Motor neuron (in vitro differentiated cells): ENCODE results near the gene ILKAP. TPM values are rescaled to one million over a fixed set of nuclear protein-coding genes. Genes with fewer than 3 reads are reported as not detected.
A peak's percentile ranks its signal among the peaks of the same experiment; 100 is the strongest.

Source experiments
- ATAC-seq, 8 experiments: fragments of 200-7000 bp; cut with Tn5 transposase; replicated peaks in 6 of 8; 2 replicates each; pipeline ENCODE4 v1.8.0; 2021; ENCODE audit warnings: mild to moderate bottlenecking in 8 of 8, moderate library complexity in 8 of 8
- H3K27ac ChIP-seq, 2 donors: fragments of 250-450 bp; sonication (Bioruptor Pico); 2 replicates each; pipeline ENCODE4 v1.9.0; 2021; ENCODE audit warnings: antibody characterized with exemption in 2 of 2, mild to moderate bottlenecking in 2 of 2, moderate library complexity in 1 of 2
- H3K4me1 ChIP-seq, 2 donors: fragments of 250-450 bp; sonication (Bioruptor Pico); replicated peaks in 1 of 2; 2 replicates each; pipeline ENCODE4 v1.6.1; 2021; ENCODE audit warnings: antibody characterized with exemption in 2 of 2, mild to moderate bottlenecking in 2 of 2, moderate library complexity in 1 of 2
- H3K4me3 ChIP-seq, 5 donors: fragments of 250-450 bp; sonication (Bioruptor Pico); 2 replicates each; pipeline ENCODE4 v1.9.0; 2021; ENCODE audit warnings: antibody characterized with exemption in 5 of 5, mild to moderate bottlenecking in 5 of 5, moderate library complexity in 4 of 5
- WGBS, 10 experiments: fragments of 450-650 bp; shearing (Covaris generic); methylation state at CpG; one replicate each; pipeline ENCODE4 v1.0.0; 2022; 5-methylcytosine and 5-hydroxymethylcytosine counted together
- in situ Hi-C, 9 experiments: fragments of 400-800 bp; cut with MboI; loops; one replicate each; pipeline ENCODE4 v1.15.0; 2021; ENCODE audit warnings: low sequenced_read_pairs in 9 of 9, low pct_unique_long_range_greater_than_20kb in 2 of 9; ENCODE audit not compliant: unreplicated experiment in 9 of 9
- total RNA-seq, 8 experiments: library from RNA; unstranded; fragments of 300-600 nt; gene quantifications; 2 replicates each; pipeline versions ENCODE4 v1.2.3 to v1.2.4, GENCODE V29; 2022

Gene ILKAP
- total RNA-seq, 8 experiments from 2014 or later, result 18.7 to 41.7 (median 23.5) TPM

DNA sequence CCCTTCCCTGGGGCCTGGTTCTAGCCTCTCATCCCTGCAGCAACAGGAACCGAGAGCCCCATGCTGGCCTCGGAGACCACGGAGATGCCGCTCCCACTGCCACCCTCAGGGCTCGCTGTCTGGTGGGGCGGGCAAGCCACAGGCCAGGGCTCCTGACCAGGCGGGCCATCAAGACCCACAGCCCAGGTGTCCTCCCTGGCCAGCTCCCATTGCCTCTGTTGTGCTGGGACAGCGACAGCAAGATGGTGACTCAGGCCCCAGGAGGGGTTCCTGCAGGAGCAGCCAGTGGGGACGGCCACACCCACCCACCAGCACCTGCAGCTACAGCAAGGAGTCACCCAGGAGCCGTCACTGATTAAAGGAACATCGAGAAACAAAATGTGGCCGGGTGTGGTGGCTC is 57.6 kb downstream of the ILKAP start:
- WGBS, 10 experiments, result 63 to 100% (median 80%) methylated on average over 1 to 8 of the region's 12 CpGs; no CpG with 5 or more reads in 4 of the 10 experiments
- no peak for ATAC-seq
- Histone ChIP-seq H3K4me3 (no peak overlapping the region), H3K4me1 (peaks cover 0 to 11% of the 10 kb centered on the region in 2 donors), H3K27ac (no peak overlapping the region)
- in situ Hi-C loops, result no loop called here

GRCh38 chr2:238145046-238145445 is 58.4 kb downstream of the ILKAP start:
- ATAC-seq, result no peak
- WGBS, 10 experiments, result 56 to 94% (median 73%) methylated on average over 1 to 3 of the region's 12 CpGs; no CpG with 5 or more reads in 6 of the 10 experiments
- Histone ChIP-seq H3K27ac (no peak overlapping the region), H3K4me1 (peaks cover 0 to 11% of the 10 kb centered on the region in 2 donors), H3K4me3 (no peak overlapping the region)
- in situ Hi-C loops, result no loop called here

DNA sequence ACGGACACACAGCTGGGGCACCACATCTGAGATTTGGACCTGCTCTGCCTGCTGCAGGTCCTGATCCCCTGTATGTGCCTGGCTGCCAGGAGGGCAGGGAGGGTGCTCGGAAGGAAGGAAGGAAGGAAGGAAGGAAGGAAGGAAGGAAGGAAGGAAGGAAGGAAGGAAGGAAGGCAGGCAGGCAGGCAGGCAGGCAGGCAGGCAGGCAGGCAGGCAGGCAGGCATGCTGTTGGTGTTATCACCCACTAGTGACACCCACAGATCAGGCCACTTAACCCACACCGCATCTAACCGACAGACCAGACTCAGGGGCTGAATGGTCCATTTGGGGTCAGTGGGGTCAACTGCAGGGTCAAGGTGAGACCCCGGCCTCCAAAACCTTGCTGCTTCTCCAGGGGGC is 59.2 kb downstream of the ILKAP start:
- no peak overlapping the region for H3K27ac ChIP-seq
- H3K4me3 ChIP-seq, result no peak overlapping the region
- in situ Hi-C loops, result no loop called here
- ATAC-seq, result no peak
- no CpG with 5 or more reads among the region's 5 CpGs for WGBS, 10 experiments
- peaks cover under 1 to 13% of the 10 kb centered on the region in 2 donors for H3K4me1 ChIP-seq

DNA sequence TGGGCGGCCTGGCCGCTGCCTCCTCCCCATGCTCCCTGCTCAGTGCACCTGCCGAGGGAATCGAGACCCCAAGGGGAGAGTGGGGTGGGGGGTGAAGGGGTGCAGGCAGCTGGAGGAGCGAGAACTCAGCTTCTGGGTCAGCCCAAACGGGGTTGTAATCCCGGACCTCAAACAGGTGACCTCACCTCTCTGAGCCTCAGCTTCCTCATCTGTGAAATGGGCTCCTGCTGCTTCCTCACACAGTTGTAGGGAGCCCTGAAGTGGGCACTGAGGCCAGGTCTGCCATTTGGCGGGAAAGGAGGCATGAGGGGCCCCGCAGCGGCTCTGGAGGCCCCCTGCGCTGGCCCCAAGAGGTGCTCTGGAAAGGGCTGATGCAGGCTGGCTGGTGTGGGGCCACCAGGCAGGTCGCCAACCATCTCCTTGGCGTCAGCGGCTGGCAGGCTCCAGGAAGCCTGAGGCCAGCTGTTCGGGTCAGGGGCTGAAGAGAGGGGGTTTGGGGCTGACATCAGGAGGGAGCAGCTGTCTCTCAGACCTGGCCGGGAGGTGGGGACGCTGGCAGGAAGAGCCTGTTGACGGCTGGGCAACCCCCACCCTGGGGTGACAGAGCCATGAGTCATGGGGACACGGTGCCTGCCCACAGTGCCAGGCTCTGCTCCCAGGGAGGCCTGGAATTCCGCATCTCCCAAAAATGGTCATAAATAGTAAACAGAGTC is 60.1 kb downstream of the ILKAP start:
- 8 to 100% (median 60%) methylated on average over 1 to 3 of the region's 20 CpGs; no CpG with 5 or more reads in 4 of the 10 experiments for WGBS, 10 experiments
- Histone ChIP-seq H3K27ac (no peak overlapping the region), H3K4me1 (peaks cover 9 to 22% of the 10 kb centered on the region in 2 donors), H3K4me3 (no peak overlapping the region)
- in situ Hi-C loops, result no loop called here
- no peak for ATAC-seq

DNA sequence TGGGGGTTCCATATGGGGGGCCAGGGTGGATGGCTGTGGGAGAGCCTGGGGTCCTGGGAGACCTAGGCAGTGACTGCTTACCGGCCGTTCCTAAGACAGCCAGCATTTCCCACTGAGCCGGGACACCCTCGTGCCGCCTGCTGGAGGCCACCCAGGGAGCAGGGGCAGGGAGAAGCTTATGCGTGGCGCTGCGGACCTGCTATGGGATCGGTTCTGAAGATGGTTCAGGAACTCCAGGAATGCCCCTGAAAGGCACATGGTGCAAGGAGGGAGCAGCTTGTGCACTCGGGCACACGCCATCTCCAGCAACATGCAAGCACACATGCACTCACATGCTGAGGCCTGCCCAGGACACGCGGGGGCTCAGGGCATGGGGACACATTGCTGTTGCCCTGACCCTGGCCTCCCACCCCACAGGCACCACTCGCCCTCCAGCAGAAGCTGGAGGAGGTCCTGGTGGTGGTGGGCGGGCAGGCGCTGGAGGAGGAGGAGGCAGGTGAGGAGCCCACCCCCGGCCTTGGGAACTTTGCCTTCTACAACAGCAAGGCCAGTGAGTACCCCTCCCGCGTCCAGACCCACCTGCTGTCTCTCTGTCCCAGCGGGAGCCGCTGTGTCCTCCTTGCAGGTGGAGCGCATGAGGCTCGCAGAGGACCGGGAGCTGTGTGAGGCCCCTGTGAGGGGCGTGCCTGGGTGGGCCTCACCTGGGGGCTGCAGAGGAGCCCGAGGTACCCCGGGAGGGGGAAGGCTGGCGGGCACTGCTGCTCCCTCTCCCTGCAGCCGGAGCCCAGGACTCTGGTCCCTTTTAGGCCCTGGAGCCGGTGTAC is 60.9 kb downstream of the ILKAP start:
- H3K4me1 ChIP-seq, result peaks cover 12 to 20% of the 10 kb centered on the region in 2 donors
- WGBS, 10 experiments, result 50 to 80% methylated on average over 2 of the region's 30 CpGs; no CpG with 5 or more reads in 8 of the 10 experiments
- in situ Hi-C loops, result no loop called here
- H3K4me3 ChIP-seq, result no peak overlapping the region
- no peak for ATAC-seq
- H3K27ac ChIP-seq, result no peak overlapping the region

DNA sequence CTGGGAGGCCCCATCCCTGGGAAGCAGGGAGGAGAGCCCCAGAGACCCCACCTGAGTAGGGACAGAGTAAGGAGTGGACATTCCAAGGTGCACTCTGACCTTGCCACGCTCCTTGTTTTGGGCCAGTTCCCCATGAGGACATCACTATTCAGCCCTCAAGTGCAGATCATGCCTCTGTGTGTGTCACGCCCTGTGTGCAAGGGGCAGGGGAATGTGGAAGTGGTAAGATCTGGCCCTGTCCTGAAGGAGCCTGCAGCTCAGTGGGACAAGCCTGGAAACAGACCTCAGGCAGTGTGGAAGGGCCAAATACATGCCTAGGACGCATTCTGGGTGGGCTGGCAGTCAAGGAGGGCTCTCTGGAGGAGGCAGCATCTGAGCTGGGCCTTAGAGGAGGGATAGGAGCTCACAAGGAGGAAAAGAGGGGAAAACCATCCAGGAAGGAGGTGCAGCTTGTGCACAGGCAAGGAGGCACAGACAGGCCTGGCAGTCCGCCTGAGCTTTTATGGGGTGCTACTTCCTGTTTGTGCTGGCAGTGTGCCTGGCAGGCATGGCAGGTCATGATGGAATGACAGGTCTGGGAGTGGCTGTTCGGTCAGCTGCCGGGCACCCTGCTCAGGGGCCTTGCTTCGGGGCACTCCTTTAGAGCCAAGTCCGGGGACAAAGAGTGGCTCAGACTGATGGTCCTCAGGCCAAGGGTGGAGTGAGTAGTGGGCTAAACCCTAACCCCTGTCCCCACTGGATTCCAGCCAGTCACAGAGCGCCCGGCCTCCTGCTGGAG is 61.8 kb downstream of the ILKAP start:
- Histone ChIP-seq H3K4me1 (peaks cover 12 to 16% of the 10 kb centered on the region in 2 donors), H3K4me3 (no peak overlapping the region), H3K27ac (no peak overlapping the region)
- in situ Hi-C loops, result no loop called here
- ATAC-seq, result peak in 1 of 8 experiments; percentile 33
- 43 to 92% (median 85%) methylated on average over 1 to 6 of the region's 10 CpGs; no CpG with 5 or more reads in 2 of the 10 experiments for WGBS, 10 experiments

DNA sequence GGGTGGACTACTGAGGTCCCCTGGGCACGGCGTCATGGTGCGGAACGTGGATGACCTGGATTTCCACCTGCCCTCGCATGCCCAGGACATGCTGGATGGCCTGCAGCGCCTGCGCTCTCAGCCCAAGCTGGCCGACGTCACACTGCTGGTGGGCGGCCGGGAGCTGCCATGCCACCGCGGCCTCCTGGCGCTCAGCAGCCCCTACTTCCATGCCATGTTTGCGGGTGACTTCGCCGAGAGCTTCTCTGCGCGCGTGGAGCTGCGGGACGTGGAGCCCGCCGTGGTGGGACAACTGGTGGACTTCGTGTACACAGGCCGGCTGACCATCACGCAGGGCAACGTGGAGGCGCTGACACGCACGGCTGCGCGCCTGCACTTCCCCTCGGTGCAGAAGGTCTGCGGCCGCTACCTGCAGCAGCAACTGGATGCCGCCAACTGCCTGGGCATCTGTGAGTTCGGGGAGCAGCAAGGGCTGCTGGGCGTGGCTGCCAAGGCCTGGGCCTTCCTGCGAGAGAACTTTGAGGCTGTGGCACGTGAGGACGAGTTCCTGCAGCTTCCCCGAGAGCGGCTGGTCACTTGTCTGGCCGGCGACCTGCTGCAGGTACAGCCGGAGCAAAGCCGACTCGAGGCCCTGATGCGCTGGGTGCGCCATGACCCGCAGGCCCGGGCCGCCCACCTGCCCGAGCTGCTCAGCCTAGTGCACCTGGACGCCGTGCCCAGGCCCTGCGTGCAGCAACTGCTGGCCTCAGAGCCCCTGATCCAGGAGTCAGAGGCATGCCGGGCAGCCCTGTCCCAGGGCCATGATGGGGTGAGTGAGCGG is 62.6 kb downstream of the ILKAP start:
- Histone ChIP-seq H3K4me3 (no peak overlapping the region), H3K27ac (no peak overlapping the region), H3K4me1 (peaks cover 12 to 16% of the 10 kb centered on the region in 2 donors)
- 73 to 100% (median 93%) methylated on average over 3 to 19 of the region's 60 CpGs; no CpG with 5 or more reads in 7 of the 10 experiments for WGBS, 10 experiments
- in situ Hi-C loops, result no loop called here
- no peak for ATAC-seq

- no peak for ATAC-seq
- H3K4me1 ChIP-seq, result peaks cover 12 to 16% of the 10 kb centered on the region in 2 donors
- 89 to 100% methylated on average over 3 of the region's 7 CpGs; no CpG with 5 or more reads in 8 of the 10 experiments for WGBS, 10 experiments
- H3K27ac ChIP-seq, result no peak overlapping the region
- no peak overlapping the region for H3K4me3 ChIP-seq
- in situ Hi-C loops, result no loop called here
These were observed 63.5 kb downstream of the ILKAP start for GRCh38 chr2:238140040-238140439.

GRCh38 chr2:238139196-238140039 is 64.1 kb downstream of the ILKAP start:
- H3K4me1 ChIP-seq, result peaks cover 12 to 16% of the 10 kb centered on the region in 2 donors
- peak overlapping the region in 1 of 5 donors; percentile 18 for H3K4me3 ChIP-seq
- 57 to 93% methylated on average over 3 to 18 of the region's 56 CpGs; no CpG with 5 or more reads in 8 of the 10 experiments for WGBS, 10 experiments
- ATAC-seq, result peak in 7 of 8 experiments; percentile 4 to 56 (median 53)
- H3K27ac ChIP-seq, result no peak overlapping the region
- in situ Hi-C loops, result no loop called here

DNA sequence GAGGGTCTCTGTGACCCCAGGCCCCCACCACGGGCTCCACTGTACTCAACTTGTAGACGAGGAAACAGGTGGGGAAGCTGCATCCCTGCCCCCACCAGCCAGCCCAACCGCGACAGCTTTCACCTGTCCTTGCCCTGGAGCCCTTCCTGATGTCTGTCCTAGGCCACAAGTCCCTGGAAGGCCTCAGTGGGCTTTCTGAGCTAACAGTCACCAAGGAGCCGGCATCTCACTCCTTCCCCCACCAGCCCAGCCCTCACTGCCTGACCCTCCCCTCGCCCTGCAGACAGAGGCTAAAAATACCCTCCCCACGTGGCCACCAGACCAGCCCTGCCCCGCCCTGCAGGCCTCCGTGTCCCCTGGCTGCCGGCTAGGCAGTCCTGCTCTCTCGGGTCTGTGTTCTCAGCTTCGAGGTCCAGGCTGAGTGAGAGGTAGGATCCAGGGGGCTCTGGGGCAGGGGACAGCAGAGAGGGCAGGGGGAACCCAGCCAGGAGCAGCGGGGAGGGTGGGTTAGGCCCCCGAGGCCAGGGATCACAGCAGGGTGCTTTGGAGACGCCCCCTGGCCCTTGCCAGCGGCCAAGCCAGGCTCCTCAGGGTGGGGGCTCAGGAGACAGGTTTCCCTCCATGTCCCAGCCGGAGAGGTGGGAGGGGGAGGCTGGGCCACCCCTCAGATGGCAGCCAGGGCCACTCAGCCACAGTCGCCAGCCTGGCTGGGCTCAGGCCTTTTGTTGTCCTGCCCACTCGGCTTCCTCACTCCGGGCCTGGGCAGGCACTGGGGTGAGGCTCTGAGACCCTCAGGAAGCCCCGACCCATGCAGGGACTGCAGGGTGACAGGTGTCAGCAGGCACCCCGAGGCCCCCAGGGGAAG is 64.9 kb downstream of the ILKAP start, which contains the start of gene KLHL30:
TSS of gene KLHL30 (plus strand) at position 338 of the 865 bp plus-strand sequence. CDS start 2,087 bp downstream, outside the sequence.
- Histone ChIP-seq H3K4me1 (peaks cover 12 to 16% of the 10 kb centered on the region in 2 donors), H3K4me3 (peak within 1 kb of the TSS in 1 of 5 donors; percentile 18), H3K27ac (peak within 1 kb of the TSS in 1 of 2 donors; percentile 40)
- ATAC-seq, result peak; percentile 53 to 95 (median 92)
- WGBS, 10 experiments, result 40 to 70% methylated on average over 1 to 2 of the region's 22 CpGs; no CpG with 5 or more reads in 8 of the 10 experiments
- in situ Hi-C loops, result no loop called here

DNA sequence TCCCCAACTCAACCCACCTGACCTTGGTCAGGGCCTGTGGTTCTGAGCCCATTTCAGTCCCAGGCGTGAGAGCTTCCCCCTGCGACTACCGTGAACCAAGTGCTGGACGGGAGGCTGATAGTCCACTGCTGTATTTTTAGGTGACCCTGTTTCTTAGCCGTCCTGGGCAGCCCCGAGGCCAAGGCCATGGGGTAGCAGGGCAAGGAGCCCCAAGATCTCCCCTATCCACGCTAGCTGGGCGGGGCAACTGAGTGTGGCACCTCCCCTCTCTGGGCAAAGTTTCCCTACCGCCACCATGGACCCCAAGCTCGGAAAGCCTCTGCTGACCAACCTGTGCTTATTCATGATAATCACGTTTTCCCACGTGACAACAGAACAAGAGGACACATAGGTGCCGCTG is 65.6 kb downstream of the ILKAP start:
- no peak overlapping the region for H3K27ac ChIP-seq
- 80 to 100% (median 83%) methylated on average over 1 to 6 of the region's 13 CpGs; no CpG with 5 or more reads in 7 of the 10 experiments for WGBS, 10 experiments
- no peak overlapping the region for H3K4me3 ChIP-seq
- in situ Hi-C loops, result no loop called here
- ATAC-seq, result no peak
- peaks cover 12 to 16% of the 10 kb centered on the region in 2 donors for H3K4me1 ChIP-seq
